SK-N-MC (cell line): Measurements from ENCODE around the gene NPIPA5.

Experiments used
- EZH2 ChIP-seq: fragments of 200-600 bp; sonication (generic); IDR thresholded peaks from one replicate; pipeline ENCODE4 v1.6.1; 2017; ENCODE audit warnings: antibody characterized with exemption
- FOXP2 ChIP-seq: optimal IDR thresholded peaks from 2 replicates; pipeline ENCODE3; 2011; ENCODE audit warnings: mild to moderate bottlenecking, moderate library complexity; ENCODE audit not compliant: insufficient read depth; ENCODE audit errors: extremely low read length, control extremely low read depth
- POLR2AphosphoS5 ChIP-seq: IDR thresholded peaks from 2 replicates; pipeline ENCODE4 v1.6.1; 2012; ENCODE audit warnings: mild to moderate bottlenecking, low read depth, low read length, borderline replicate concordance

GRCh38 chr16:15427648-15428239 is 49.6 kb upstream of the NPIPA5 start:
- TF ChIP-seq EZH2 (no peak), POLR2AphosphoS5 (no peak), FOXP2 (no peak)
